ENCODE results near the gene FZR1.

- TF ChIP-seq, protein P1, sequence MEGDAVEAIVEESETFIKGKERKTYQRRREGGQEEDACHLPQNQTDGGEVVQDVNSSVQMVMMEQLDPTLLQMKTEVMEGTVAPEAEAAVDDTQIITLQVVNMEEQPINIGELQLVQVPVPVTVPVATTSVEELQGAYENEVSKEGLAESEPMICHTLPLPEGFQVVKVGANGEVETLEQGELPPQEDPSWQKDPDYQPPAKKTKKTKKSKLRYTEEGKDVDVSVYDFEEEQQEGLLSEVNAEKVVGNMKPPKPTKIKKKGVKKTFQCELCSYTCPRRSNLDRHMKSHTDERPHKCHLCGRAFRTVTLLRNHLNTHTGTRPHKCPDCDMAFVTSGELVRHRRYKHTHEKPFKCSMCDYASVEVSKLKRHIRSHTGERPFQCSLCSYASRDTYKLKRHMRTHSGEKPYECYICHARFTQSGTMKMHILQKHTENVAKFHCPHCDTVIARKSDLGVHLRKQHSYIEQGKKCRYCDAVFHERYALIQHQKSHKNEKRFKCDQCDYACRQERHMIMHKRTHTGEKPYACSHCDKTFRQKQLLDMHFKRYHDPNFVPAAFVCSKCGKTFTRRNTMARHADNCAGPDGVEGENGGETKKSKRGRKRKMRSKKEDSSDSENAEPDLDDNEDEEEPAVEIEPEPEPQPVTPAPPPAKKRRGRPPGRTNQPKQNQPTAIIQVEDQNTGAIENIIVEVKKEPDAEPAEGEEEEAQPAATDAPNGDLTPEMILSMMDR (IDR thresholded peaks at IDR 0.05) = no peak
- TF ChIP-seq POLR2A (IDR thresholded peaks at IDR 0.05) = no peak
Measured at GRCh38 chr19:3520166-3521103, 14.3 kb downstream of the FZR1 start.
